PC-3 (cell line): ENCODE data around the gene DNAJC10. TPM values are rescaled to one million over a fixed set of nuclear protein-coding genes. Genes with fewer than 3 reads are reported as not detected.

Experiments
- ATAC-seq: fragments of 200-7000 bp; cut with Tn5 transposase; 2 replicates; pipeline ENCODE4 v1.9.1; 2020; ENCODE audit warnings: mild to moderate bottlenecking, moderate library complexity
- BruUV-seq: library from RNA; stranded (reverse); fragments of 400-500 nt; replicated peaks from 2 replicates; lab custom pipeline; 2021; lab: Mats Ljungman, UMichigan
- CTCF ChIA-PET: fragments of 300-600 bp; sonication (Branson Sonifier 250); formaldehyde crosslinking; loops from one replicate; lab custom pipeline; 2022; ENCODE audit warnings: antibody characterized with exemption; lab: Charles Lee
- POLR2A ChIA-PET: fragments of 300-600 bp; sonication (Branson Sonifier 250); formaldehyde crosslinking; loops from one replicate; lab custom pipeline; 2022; ENCODE audit warnings: antibody characterized with exemption; ENCODE audit not compliant: unreplicated experiment; lab: Charles Lee
- DNase-seq: peaks from one replicate; pipeline ENCODE4 v3.0.0-alpha.2; 2015
- H2AFZ ChIP-seq: fragments of 300-600 bp; sonication (generic); 2 replicates; pipeline ENCODE4 v1.6.0; 2016; ENCODE audit warnings: antibody characterized with exemption, low read length
- H3F3A ChIP-seq: fragments of 300-600 bp; sonication (generic); one replicate; pipeline ENCODE4 v1.6.0; 2017; ENCODE audit warnings: antibody characterized with exemption, low read length, control low read depth, mild to moderate bottlenecking; ENCODE audit not compliant: unreplicated experiment
- H3K27ac ChIP-seq: fragments of 300-600 bp; sonication (generic); 2 replicates; pipeline ENCODE4 v1.5.1; 2016; ENCODE audit warnings: mild to moderate bottlenecking, low read length
- H3K27me3 ChIP-seq: fragments of 300-600 bp; sonication (generic); 2 replicates; pipeline ENCODE4 v1.6.1; 2016; ENCODE audit warnings: low read length, mixed read lengths
- H3K36me3 ChIP-seq: fragments of 300-600 bp; sonication (generic); 2 replicates; pipeline ENCODE4 v1.6.1; 2016; ENCODE audit warnings: low read depth, mixed run types, low read length, mixed read lengths
- H3K4me1 ChIP-seq: fragments of 300-600 bp; sonication (generic); 2 replicates; pipeline ENCODE4 v1.5.1; 2016; ENCODE audit warnings: low read length; ENCODE audit not compliant: insufficient read depth
- H3K4me2 ChIP-seq: fragments of 300-600 bp; sonication (generic); 2 replicates; pipeline ENCODE4 v1.6.0; 2016; ENCODE audit warnings: low read length
- H3K4me3 ChIP-seq: fragments of 300-600 bp; sonication (generic); 2 replicates; pipeline ENCODE4 v1.5.1; 2016; ENCODE audit warnings: mild to moderate bottlenecking, low read length, mixed read lengths
- H3K79me2 ChIP-seq: fragments of 300-600 bp; sonication (generic); 2 replicates; pipeline ENCODE4 v1.6.1; 2017; ENCODE audit warnings: low read length, mixed read lengths
- H3K9ac ChIP-seq: fragments of 300-600 bp; sonication (generic); 2 replicates; pipeline ENCODE4 v1.6.0; 2016; ENCODE audit warnings: mild to moderate bottlenecking, low read length
- H3K9me2 ChIP-seq: fragments of 300-600 bp; sonication (generic); replicated peaks from 2 replicates; pipeline ENCODE4 v1.6.1; 2016; ENCODE audit warnings: mixed run types, low read length, mixed read lengths
- H3K9me3 ChIP-seq: fragments of 300-600 bp; sonication (generic); 2 replicates; pipeline ENCODE4 v1.6.1; 2016; ENCODE audit warnings: low read length, mixed read lengths
- H4K20me1 ChIP-seq: fragments of 300-600 bp; sonication (generic); 2 replicates; pipeline ENCODE4 v1.6.1; 2016; ENCODE audit warnings: low read length, mixed read lengths
- CTCF ChIP-seq: fragments of 300-600 bp; sonication (generic); conservative IDR thresholded peaks from 2 replicates; pipeline ENCODE4 v1.5.1; 2017; ENCODE audit warnings: antibody characterized with exemption, low read depth, mild to moderate bottlenecking, low read length
- EZH2 ChIP-seq: fragments of 300-600 bp; sonication (generic); IDR thresholded peaks from one replicate; pipeline ENCODE4 v1.6.1; 2017; ENCODE audit warnings: antibody characterized with exemption, mild to moderate bottlenecking, low read length; ENCODE audit not compliant: unreplicated experiment
- EZH2phosphoT487 ChIP-seq: fragments of 300-600 bp; sonication (generic); IDR thresholded peaks from 2 replicates; pipeline ENCODE4 v1.6.1; 2018; ENCODE audit warnings: mild to moderate bottlenecking, antibody characterized with exemption, low read length, borderline replicate concordance
- intact Hi-C: fragments of 100-400 bp; cut with micrococcal nuclease; formaldehyde crosslinking; loops from 2 replicates; pipeline ENCODE4 v1.9.0; 2023
- total RNA-seq: library from RNA; depleted of rRNA; stranded (reverse); fragments of >200 nt; gene quantifications from 2 replicates; pipeline ENCODE4 v1.2.3, GENCODE V29; 2014

The DNAJC10 gene
- total RNA-seq, 1 experiment from 2014 or later: 62.9 TPM

GRCh38 chr2:182784058-182784706 lies 68.1 kb downstream of the DNAJC10 start:
- no peak overlapping the region for H3K9ac ChIP-seq
- H3K36me3 ChIP-seq: peaks cover 4% of the 10 kb centered on the region; the same call in 1 of the 2 replicates
- no peak overlapping the region for H3K27ac ChIP-seq
- no peak for DNase-seq
- CTCF ChIA-PET: interaction anchor here (0.6 kb wide), 1 partner anchor 17 kb away, joined by 3 read pairs; no protein-coding TSS in a partner anchor
- no peaks in the 10 kb centered on the region for H3F3A ChIP-seq
- no TSS peak for BruUV-seq
- H3K4me3 ChIP-seq: no peak overlapping the region
- no peaks in the 10 kb centered on the region for H3K27me3 ChIP-seq
- no peak overlapping the region for H2AFZ ChIP-seq
- intact Hi-C loops: loop anchor here (2.0 to 5.0 kb wide), 2 partner anchors 138 to 197 kb away; no protein-coding TSS in a partner anchor
- POLR2A ChIA-PET: no interaction called here
- H4K20me1 ChIP-seq: no peaks in the 10 kb centered on the region
- no peak overlapping the region for H3K4me2 ChIP-seq
- TF ChIP-seq EZH2: no peak
- TF ChIP-seq CTCF: no peak
- TF ChIP-seq EZH2phosphoT487: no peak
- H3K4me1 ChIP-seq: no peaks in the 10 kb centered on the region
- ATAC-seq: no peak
- no peaks in the 10 kb centered on the region for H3K9me3 ChIP-seq
- no peaks in the 10 kb centered on the region for H3K9me2 ChIP-seq
- H3K79me2 ChIP-seq: no peaks in the 10 kb centered on the region

GRCh38 chr2:182784777-182785176 lies 68.7 kb downstream of the DNAJC10 start:
- ATAC-seq: peak; percentile 49; the same call in 1 of the 2 replicates
- ChIA-PET CTCF (interaction anchor here (0.6 kb wide), 1 partner anchor 17 kb away, joined by 3 read pairs; no protein-coding TSS in a partner anchor), POLR2A (no interaction called here)
- peaks cover 4% of the 10 kb centered on the region; the same call in 1 of the 2 replicates for H3K36me3 ChIP-seq
- H2AFZ ChIP-seq: no peak overlapping the region
- TF ChIP-seq CTCF: peak; percentile 76
- no peak for TF ChIP-seq EZH2
- H3K4me1 ChIP-seq: no peaks in the 10 kb centered on the region
- no peak overlapping the region for H3K27ac ChIP-seq
- intact Hi-C loops: loop anchor here (2.0 to 5.0 kb wide), 2 partner anchors 138 to 196 kb away; no protein-coding TSS in a partner anchor
- no TSS peak for BruUV-seq
- H4K20me1 ChIP-seq: no peaks in the 10 kb centered on the region
- peak; percentile 61 for DNase-seq
- no peaks in the 10 kb centered on the region for H3K27me3 ChIP-seq
- H3K9ac ChIP-seq: no peak overlapping the region
- H3K79me2 ChIP-seq: no peaks in the 10 kb centered on the region
- H3F3A ChIP-seq: no peaks in the 10 kb centered on the region
- no peaks in the 10 kb centered on the region for H3K9me3 ChIP-seq
- H3K9me2 ChIP-seq: no peaks in the 10 kb centered on the region
- H3K4me3 ChIP-seq: no peak overlapping the region
- no peak overlapping the region for H3K4me2 ChIP-seq

DNA sequence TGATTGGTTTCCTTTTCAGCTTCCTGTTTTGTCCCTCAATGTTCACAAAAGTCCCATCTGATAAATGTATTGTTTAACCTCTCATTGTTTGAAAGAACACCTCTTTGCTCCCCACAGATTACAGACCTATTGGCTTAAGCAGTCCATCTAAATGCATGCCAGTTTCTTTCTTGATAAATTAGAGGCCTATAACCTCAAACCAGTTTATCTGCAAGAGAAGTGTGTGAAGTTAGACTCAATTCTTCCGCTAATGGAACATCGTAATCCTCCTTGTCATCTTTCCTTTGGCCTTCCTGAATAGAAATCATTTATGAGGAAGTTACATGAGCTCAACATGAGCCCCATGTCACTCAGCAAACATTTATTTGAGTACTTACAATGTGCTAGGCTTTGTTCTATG lies 76.4 kb downstream of the DNAJC10 start:
- no TSS peak for BruUV-seq
- Histone ChIP-seq H3K27me3 (no peaks in the 10 kb centered on the region), H3F3A (no peaks in the 10 kb centered on the region), H3K9ac (no peak overlapping the region), H3K4me1 (no peaks in the 10 kb centered on the region), H3K4me3 (no peak overlapping the region), H3K9me3 (no peaks in the 10 kb centered on the region), H3K9me2 (no peaks in the 10 kb centered on the region), H4K20me1 (no peaks in the 10 kb centered on the region), H3K4me2 (no peak overlapping the region), H3K36me3 (no peaks in the 10 kb centered on the region), H3K27ac (no peak overlapping the region), H3K79me2 (no peaks in the 10 kb centered on the region), H2AFZ (no peak overlapping the region)
- no peak for DNase-seq
- ChIA-PET POLR2A (no interaction called here), CTCF (no interaction called here)
- intact Hi-C loops: no loop called here
- ATAC-seq: no peak
- TF ChIP-seq CTCF: no peak
- TF ChIP-seq EZH2phosphoT487: no peak
- TF ChIP-seq EZH2: no peak
